Loucy (cell line): ENCODE results near the gene RGSL1.

Experiments used
- H2AFZ ChIP-seq: fragments of 200-600 bp; sonication (generic); 2 replicates; pipeline ENCODE4 v1.6.0; 2016; ENCODE audit warnings: antibody characterized with exemption, mild to moderate bottlenecking, low read length, moderate library complexity
- H3F3A ChIP-seq: fragments of 200-600 bp; 2 replicates; pipeline ENCODE4 v1.6.0; 2016; ENCODE audit warnings: antibody characterized with exemption, low read depth, mild to moderate bottlenecking
- H3K27me3 ChIP-seq: fragments of 200-600 bp; sonication (generic); 2 replicates; pipeline ENCODE4 v1.6.1; 2014; ENCODE audit warnings: low read length, mild to moderate bottlenecking; ENCODE audit not compliant: insufficient read depth, poor library complexity, severe bottlenecking
- H3K36me3 ChIP-seq: fragments of 200-600 bp; sonication (generic); 2 replicates; pipeline ENCODE4 v1.6.1; 2016; ENCODE audit warnings: low read length; ENCODE audit not compliant: insufficient read depth
- H3K4me1 ChIP-seq: fragments of 200-600 bp; sonication (generic); 2 replicates; pipeline ENCODE4 v1.5.1; 2014; ENCODE audit warnings: low read length, mild to moderate bottlenecking; ENCODE audit not compliant: insufficient read depth, poor library complexity, severe bottlenecking
- H3K4me2 ChIP-seq: fragments of 200-600 bp; sonication (generic); 2 replicates; pipeline ENCODE4 v1.6.0; 2014; ENCODE audit warnings: antibody characterized with exemption, low read length, low read depth, mild to moderate bottlenecking; ENCODE audit not compliant: poor library complexity, severe bottlenecking
- H3K4me3 ChIP-seq: fragments of 200-600 bp; sonication (generic); 2 replicates; pipeline ENCODE4 v1.5.1; 2014; ENCODE audit warnings: low read length, mild to moderate bottlenecking, mixed read lengths; ENCODE audit not compliant: poor library complexity, severe bottlenecking
- H3K79me2 ChIP-seq: fragments of 200-600 bp; sonication (generic); 2 replicates; pipeline ENCODE4 v1.6.1; 2014; ENCODE audit warnings: low read length; ENCODE audit not compliant: insufficient read depth
- H3K9ac ChIP-seq: fragments of 200-600 bp; sonication (generic); 2 replicates; pipeline ENCODE4 v1.6.0; 2014; ENCODE audit warnings: mild to moderate bottlenecking, low read depth, low read length, moderate library complexity; ENCODE audit not compliant: poor library complexity, severe bottlenecking
- H3K9me2 ChIP-seq: fragments of 200-600 bp; sonication (generic); replicated peaks from 2 replicates; pipeline ENCODE4 v1.6.1; 2016; ENCODE audit warnings: low read depth, low read length, mixed read lengths
- H3K9me3 ChIP-seq: fragments of 200-600 bp; sonication (generic); 2 replicates; pipeline ENCODE4 v1.6.1; 2014; ENCODE audit warnings: mild to moderate bottlenecking, antibody characterized with exemption, low read length, low read depth; ENCODE audit not compliant: insufficient read depth
- H4K20me1 ChIP-seq: fragments of 200-600 bp; sonication (generic); 2 replicates; pipeline ENCODE4 v1.6.0; 2014; ENCODE audit warnings: antibody characterized with exemption, low read length, mild to moderate bottlenecking; ENCODE audit not compliant: insufficient read depth, poor library complexity, severe bottlenecking
- CTCF ChIP-seq: fragments of 200-600 bp; sonication (generic); conservative IDR thresholded peaks from 2 replicates; pipeline ENCODE4 v1.5.1; 2014; ENCODE audit warnings: mild to moderate bottlenecking, antibody characterized with exemption, low read length
- EZH2phosphoT487 ChIP-seq: fragments of 200-600 bp; IDR thresholded peaks from 2 replicates; pipeline ENCODE4 v1.6.1; 2018; ENCODE audit warnings: antibody characterized with exemption, mild to moderate bottlenecking, moderate library complexity, borderline replicate concordance

The RGSL1 gene

GRCh38 chr1:182552527-182552926, 102.6 kb downstream of the RGSL1 start:
- no peaks in the 10 kb centered on the region for H3K9me3 ChIP-seq
- no peak overlapping the region for H3K4me2 ChIP-seq
- H2AFZ ChIP-seq, result no peak overlapping the region
- H3K79me2 ChIP-seq, result no peaks in the 10 kb centered on the region
- H3K4me1 ChIP-seq, result no peaks in the 10 kb centered on the region
- H3K9me2 ChIP-seq, result no peaks in the 10 kb centered on the region
- no peaks in the 10 kb centered on the region for H4K20me1 ChIP-seq
- no peaks in the 10 kb centered on the region for H3K27me3 ChIP-seq
- H3K9ac ChIP-seq, result no peak overlapping the region
- H3K36me3 ChIP-seq, result no peaks in the 10 kb centered on the region
- no peak overlapping the region for H3K4me3 ChIP-seq
- H3F3A ChIP-seq, result no peaks in the 10 kb centered on the region
- TF ChIP-seq CTCF (no peak), EZH2phosphoT487 (no peak)

GRCh38 chr1:182555493-182555892, 105.5 kb downstream of the RGSL1 start:
- no peaks in the 10 kb centered on the region for H4K20me1 ChIP-seq
- H3K4me3 ChIP-seq, result no peak overlapping the region
- TF ChIP-seq EZH2phosphoT487, result no peak
- TF ChIP-seq CTCF, result no peak
- H3K9me3 ChIP-seq, result no peaks in the 10 kb centered on the region
- no peaks in the 10 kb centered on the region for H3K4me1 ChIP-seq
- H3F3A ChIP-seq, result no peaks in the 10 kb centered on the region
- no peaks in the 10 kb centered on the region for H3K27me3 ChIP-seq
- no peak overlapping the region for H3K4me2 ChIP-seq
- no peaks in the 10 kb centered on the region for H3K36me3 ChIP-seq
- H3K9me2 ChIP-seq, result no peaks in the 10 kb centered on the region
- no peaks in the 10 kb centered on the region for H3K79me2 ChIP-seq
- no peak overlapping the region for H2AFZ ChIP-seq
- no peak overlapping the region for H3K9ac ChIP-seq

GRCh38 chr1:182556279-182556678, 106.3 kb downstream of the RGSL1 start:
- Histone ChIP-seq H3K79me2 (no peaks in the 10 kb centered on the region), H3K4me1 (no peaks in the 10 kb centered on the region), H3K27me3 (no peaks in the 10 kb centered on the region), H3K36me3 (no peaks in the 10 kb centered on the region), H3K9me3 (no peaks in the 10 kb centered on the region), H3K4me2 (no peak overlapping the region), H2AFZ (no peak overlapping the region), H3K9ac (no peak overlapping the region), H3K4me3 (no peak overlapping the region), H4K20me1 (no peaks in the 10 kb centered on the region), H3F3A (no peaks in the 10 kb centered on the region), H3K9me2 (no peaks in the 10 kb centered on the region)
- no peak for TF ChIP-seq CTCF
- TF ChIP-seq EZH2phosphoT487, result no peak
